H1 (cell line): ENCODE data around the gene RAD9A. TPM values are rescaled to one million over a fixed set of nuclear protein-coding genes. Genes with fewer than 3 reads are reported as not detected.

ENCODE experiments used
- ATF3 ChIP-seq: IDR thresholded peaks from 2 replicates; pipeline ENCODE4 v1.6.1; 2011; ENCODE audit warnings: low read depth, mild to moderate bottlenecking, low read length; ENCODE audit not compliant: insufficient read depth
- CBX8 ChIP-seq: fragments of 300-800, 300-1000 bp; sonication (generic); IDR thresholded peaks from 2 replicates; pipeline ENCODE4 v1.7.1; 2016; ENCODE audit warnings: low read depth, low read length, borderline replicate concordance
- CTCF ChIP-seq, 3 experiments: IDR thresholded peaks; 1 replicate in 2 of 3; 2 replicates in 1 of 3; pipeline versions ENCODE4 v1.5.1 to v1.6.1; 2011; ENCODE audit warnings: low read length in 3 of 3, mild to moderate bottlenecking in 3 of 3, inconsistent platforms in 2 of 3, low read depth in 1 of 3, moderate library complexity in 1 of 3; ENCODE audit not compliant: insufficient read depth in 1 of 3; ENCODE audit errors: control extremely low read depth in 1 of 3
- SP4 ChIP-seq: IDR thresholded peaks from 2 replicates; pipeline ENCODE4 v1.6.1; 2012; ENCODE audit warnings: low read length, inconsistent platforms
- USF2 ChIP-seq: IDR thresholded peaks from 2 replicates; pipeline ENCODE4 v1.6.1; 2011; ENCODE audit warnings: low read length, improper control_type of control experiment
- polyA plus RNA-seq, 7 experiments: library from polyadenylated mRNA; depleted of rRNA in 3 of 7; stranded (reverse) in 5 of 7; unstranded in 2 of 7; fragments of >200 nt in 5 of 7; fragments of 200-250 nt in 2 of 7; gene quantifications; 1 replicate in 5 of 7; 2 replicates in 1 of 7; 4 replicates in 1 of 7; pipeline versions ENCODE4 v1.2.1 to v1.2.3, GENCODE V29; 2011 to 2013; ENCODE audit warnings: missing spikeins in 2 of 7, mixed read lengths in 2 of 7
- total RNA-seq: library from RNA; stranded (reverse); fragmentation: NEBNext Ultra II Directional; extraction: Animal tissue kit (Norgen Biotek cat#: 25700); gene quantifications from 2 replicates; pipeline ENCODE4 v1.2.1, GENCODE V29; 2021

Gene RAD9A
- total and polyA plus RNA-seq, 2 of the 8 experiments (the other 6 are each of a cell fraction or from before 2014, with no cell fraction given) = 22.2 to 25.5 TPM

DNA sequence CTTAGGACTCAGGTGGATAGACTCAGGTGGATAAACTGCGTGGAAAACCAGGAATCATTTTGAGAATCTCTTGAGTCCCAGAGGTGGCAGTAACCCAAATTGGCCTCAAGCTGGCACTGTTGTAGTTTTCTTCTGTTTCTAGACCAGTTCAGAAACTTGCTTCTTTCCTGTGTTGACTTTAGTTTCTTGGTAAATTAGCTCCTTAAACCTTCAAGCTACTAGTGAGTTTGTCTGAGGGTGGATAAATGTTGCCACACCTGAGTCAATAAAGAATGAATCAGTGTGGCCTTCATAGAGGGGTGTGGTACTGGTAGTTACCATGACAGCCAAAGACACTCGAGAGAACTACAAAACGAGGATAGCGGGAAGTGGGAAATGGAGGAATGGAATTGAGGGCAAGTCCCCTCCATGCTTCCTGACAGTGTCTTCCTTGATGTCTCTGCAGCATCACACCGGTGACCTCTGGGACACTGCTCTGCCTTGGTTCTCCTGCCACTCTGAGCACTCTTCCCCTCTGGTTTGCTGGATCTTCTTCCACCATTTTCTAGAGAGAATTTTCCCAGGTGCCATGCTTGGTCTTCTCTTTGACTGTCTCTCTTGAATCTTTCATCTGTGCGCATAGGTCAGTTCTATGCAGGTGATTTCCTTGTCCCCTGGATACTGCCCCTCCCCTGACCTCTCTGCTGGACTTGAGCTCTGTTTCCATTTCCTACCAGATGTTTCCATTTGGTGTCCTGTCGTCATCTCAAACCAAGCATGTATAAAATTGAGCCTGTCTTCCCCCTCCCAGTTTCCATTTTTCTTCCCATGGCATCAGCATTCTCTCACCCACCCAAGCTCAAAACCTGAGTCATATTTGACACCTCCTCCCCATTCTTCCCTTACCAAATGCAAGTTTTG, 45.6 kb upstream of the RAD9A start (continued):
- no peak for TF ChIP-seq USF2
- no peak for TF ChIP-seq ATF3
- no peak for TF ChIP-seq SP4
- peak in 2 of 3 experiments; percentile 68 to 86; a peak in 3 of 4 replicates for TF ChIP-seq CTCF (IDR thresholded peaks at IDR 0.05; ENCODE audit: control extremely low read depth in 1 of 3, insufficient read depth in 1 of 3, low read depth in 1 of 3, low read length in 3 of 3)
- TF ChIP-seq CBX8 = no peak
